H1 (cell line): Measurements from ENCODE around the gene ME3. TPM values are rescaled to one million over a fixed set of nuclear protein-coding genes. Genes with fewer than 3 reads are reported as not detected.

Experiments
- CTCF ChIA-PET: fragments of 300-600 bp; sonication (Branson Sonifier 250); formaldehyde crosslinking; loops from one replicate; lab custom pipeline; 2021; ENCODE audit not compliant: partially characterized antibody; lab: Charles Lee
- POLR2A ChIA-PET: fragments of 300-600 bp; sonication (Branson Sonifier 250); formaldehyde crosslinking; loops from one replicate; lab custom pipeline; 2021; ENCODE audit warnings: inconsistent platforms; ENCODE audit not compliant: partially characterized antibody; lab: Charles Lee
- DNase-seq, 2 experiments: peaks; one replicate each; pipeline versions ENCODE4 v3.0.0 to v3.0.0-alpha.2; 2010 to 2022; ENCODE audit warnings: low spot score in 2 of 2, low read depth in 1 of 2, mixed read lengths in 1 of 2
- FAIRE-seq: peaks from 2 replicates; lab custom pipeline; 2011; peaks lifted over from hg19 to GRCh38; lab: Jason Lieb, UNC
- H2AFZ ChIP-seq: 2 replicates; pipeline ENCODE4 v1.8.1; 2012; ENCODE audit warnings: low read length, inconsistent platforms
- H2AK5ac ChIP-seq: 2 replicates; pipeline ENCODE4 v1.6.1; 2013; ENCODE audit warnings: low read depth, low read length
- H2BK120ac ChIP-seq: replicated peaks from 2 replicates; pipeline ENCODE3; 2013; ENCODE audit warnings: low read depth, low read length, inconsistent platforms
- H2BK12ac ChIP-seq: 2 replicates; pipeline ENCODE4 v1.6.1; 2013; ENCODE audit warnings: low read depth, low read length
- H2BK15ac ChIP-seq: 2 replicates; pipeline ENCODE4 v1.6.1; 2013; ENCODE audit warnings: low read length
- H2BK20ac ChIP-seq: 2 replicates; pipeline ENCODE4 v1.6.1; 2013; ENCODE audit warnings: low read length
- H2BK5ac ChIP-seq: 2 replicates; pipeline ENCODE4 v1.6.1; 2013; ENCODE audit warnings: low read depth, low read length
- H3K14ac ChIP-seq: 2 replicates; pipeline ENCODE4 v1.6.1; 2013; ENCODE audit warnings: inconsistent platforms; ENCODE audit not compliant: insufficient read length
- H3K18ac ChIP-seq: 2 replicates; pipeline ENCODE4 v1.6.1; 2013; ENCODE audit warnings: low read length; ENCODE audit errors: extremely low read depth
- H3K23ac ChIP-seq: 2 replicates; pipeline ENCODE4 v1.6.1; 2013; ENCODE audit warnings: inconsistent platforms; ENCODE audit not compliant: insufficient read length
- H3K23me2 ChIP-seq: 2 replicates; pipeline ENCODE4 v1.6.1; 2013; ENCODE audit warnings: low read depth, low read length
- H3K27ac ChIP-seq: 2 replicates; pipeline ENCODE4 v1.6.1; 2011; ENCODE audit warnings: low read depth, low read length, inconsistent platforms
- H3K27me3 ChIP-seq, 4 experiments: replicated peaks in 1 of 4; 1 replicate in 1 of 4; 2 replicates in 3 of 4; pipeline versions ENCODE4 v1.6.1 to v1.8.1; 2011 to 2013; ENCODE audit warnings: low read length in 3 of 4, mild to moderate bottlenecking in 3 of 4, inconsistent platforms in 2 of 4, mixed read lengths in 2 of 4, moderate library complexity in 1 of 4; ENCODE audit not compliant: control insufficient read depth in 3 of 4, insufficient read depth in 3 of 4; ENCODE audit errors: extremely low read depth in 1 of 4
- H3K36me3 ChIP-seq, 4 experiments: 2 replicates each; pipeline versions ENCODE4 v1.6.1 to v1.8.1; 2011 to 2013; ENCODE audit warnings: mild to moderate bottlenecking in 4 of 4, low read length in 3 of 4, moderate library complexity in 2 of 4, control low read depth in 1 of 4, inconsistent platforms in 1 of 4; ENCODE audit not compliant: insufficient read depth in 4 of 4, control insufficient read depth in 2 of 4
- H3K4ac ChIP-seq: replicated peaks from 2 replicates; pipeline ENCODE3; 2013; ENCODE audit warnings: low read length, low read depth, mixed read lengths, inconsistent platforms; ENCODE audit not compliant: insufficient read length
- H3K4me1 ChIP-seq, 4 experiments: replicated peaks in 1 of 4; 1 replicate in 1 of 4; 2 replicates in 3 of 4; pipeline versions ENCODE4 v1.6.1 to v1.8.1; 2011 to 2013; ENCODE audit warnings: low read length in 3 of 4, inconsistent platforms in 2 of 4, mixed read lengths in 1 of 4; ENCODE audit not compliant: insufficient read depth in 4 of 4, control insufficient read depth in 3 of 4
- H3K4me2 ChIP-seq, 2 experiments: 2 replicates each; pipeline versions ENCODE4 v1.6.1 to v1.8.1; 2011 to 2013; ENCODE audit warnings: low read depth in 2 of 2, low read length in 2 of 2, control low read depth in 1 of 2, inconsistent platforms in 1 of 2, mild to moderate bottlenecking in 1 of 2; ENCODE audit not compliant: insufficient read depth in 1 of 2
- H3K4me3 ChIP-seq, 4 experiments: fragments of 200-600, 300-600 bp in 1 of 4; sonication (generic), shearing (Covaris generic), sonication (Bioruptor Twin) in 1 of 4; 2 replicates each; pipeline versions ENCODE4 v1.5.1 to v1.8.1; 2011 to 2016; ENCODE audit warnings: low read length in 4 of 4, low read depth in 3 of 4, control low read depth in 2 of 4, inconsistent platforms in 2 of 4, mild to moderate bottlenecking in 2 of 4, mixed read lengths in 1 of 4, moderate library complexity in 1 of 4; ENCODE audit not compliant: insufficient read depth in 2 of 4; ENCODE audit errors: extremely low read depth in 1 of 4
- H3K56ac ChIP-seq: replicated peaks from 2 replicates; pipeline ENCODE3; 2013; ENCODE audit warnings: low read depth, mild to moderate bottlenecking, mixed read lengths, low read length, inconsistent platforms; ENCODE audit not compliant: insufficient read length
- H3K79me1 ChIP-seq: 2 replicates; pipeline ENCODE4 v1.6.1; 2013; ENCODE audit warnings: low read depth, low read length, control low read depth
- H3K79me2 ChIP-seq, 2 experiments: 2 replicates each; pipeline versions ENCODE4 v1.6.1 to v1.8.1; 2012 to 2013; ENCODE audit warnings: low read length in 2 of 2, mild to moderate bottlenecking in 2 of 2, inconsistent platforms in 1 of 2; ENCODE audit not compliant: insufficient read depth in 2 of 2, control insufficient read depth in 1 of 2
- H3K9ac ChIP-seq, 4 experiments: replicated peaks in 1 of 4; 1 replicate in 1 of 4; 2 replicates in 3 of 4; pipeline versions ENCODE4 v1.6.1 to v1.8.1; 2011 to 2013; ENCODE audit warnings: low read depth in 3 of 4, low read length in 3 of 4, control low read depth in 2 of 4, mild to moderate bottlenecking in 2 of 4, moderate library complexity in 2 of 4, inconsistent platforms in 1 of 4; ENCODE audit errors: extremely low read depth in 1 of 4
- H3K9me3 ChIP-seq, 2 experiments: 2 replicates each; pipeline versions ENCODE4 v1.6.1 to v1.8.1; 2012 to 2013; ENCODE audit warnings: mild to moderate bottlenecking in 2 of 2, moderate library complexity in 2 of 2, control low read depth in 1 of 2, inconsistent platforms in 1 of 2, low read depth in 1 of 2, low read length in 1 of 2, mixed read lengths in 1 of 2; ENCODE audit not compliant: insufficient read depth in 2 of 2
- H4K20me1 ChIP-seq, 2 experiments: replicated peaks in 1 of 2; 2 replicates each; pipeline versions ENCODE3 to v1.8.1; 2011 to 2013; ENCODE audit warnings: inconsistent platforms in 2 of 2, low read length in 2 of 2, mild to moderate bottlenecking in 1 of 2; ENCODE audit not compliant: insufficient read depth in 2 of 2, control insufficient read depth in 1 of 2
- H4K5ac ChIP-seq: 2 replicates; pipeline ENCODE4 v1.6.1; 2013; ENCODE audit warnings: low read length, low read depth, mixed read lengths, inconsistent platforms; ENCODE audit not compliant: insufficient read length
- H4K8ac ChIP-seq: 2 replicates; pipeline ENCODE4 v1.8.0; 2013; ENCODE audit warnings: mild to moderate bottlenecking, moderate library complexity, low read length, inconsistent platforms; ENCODE audit not compliant: insufficient read depth; ENCODE audit errors: extremely low read depth
- H4K91ac ChIP-seq: replicated peaks from 2 replicates; pipeline ENCODE3; 2013; ENCODE audit warnings: low read length, mixed read lengths, inconsistent platforms; ENCODE audit not compliant: insufficient read length
- HDAC6 ChIP-seq: IDR thresholded peaks from one replicate; pipeline ENCODE4 v1.7.1; 2012; ENCODE audit warnings: low read depth, mild to moderate bottlenecking, inconsistent platforms, low read length, moderate library complexity
- JUND ChIP-seq: IDR thresholded peaks from 2 replicates; pipeline ENCODE4 v1.6.1; 2011; ENCODE audit warnings: mild to moderate bottlenecking, improper control_type of control experiment, low read length
- NRF1 ChIP-seq: IDR thresholded peaks from 2 replicates; pipeline ENCODE4 v1.6.1; 2011; ENCODE audit warnings: mild to moderate bottlenecking, low read depth, low read length, improper control_type of control experiment
- POLR2A ChIP-seq, 2 experiments: IDR thresholded peaks; 1 replicate in 1 of 2; 2 replicates in 1 of 2; pipeline ENCODE4 v1.6.1; 2011; ENCODE audit warnings: low read depth in 2 of 2, low read length in 2 of 2, mild to moderate bottlenecking in 2 of 2; ENCODE audit errors: control extremely low read depth in 1 of 2
- RAD21 ChIP-seq, 2 experiments: IDR thresholded peaks in 1 of 2; conservative IDR thresholded peaks in 1 of 2; 2 replicates each; pipeline ENCODE4 v1.6.1; 2011; ENCODE audit warnings: low read depth in 2 of 2, low read length in 2 of 2, improper control_type of control experiment in 1 of 2, inconsistent platforms in 1 of 2, mild to moderate bottlenecking in 1 of 2, moderate library complexity in 1 of 2
- RNF2 ChIP-seq: fragments of 200-900, 300-1000 bp; sonication (generic); IDR thresholded peaks from 2 replicates; pipeline ENCODE4 v1.7.1; 2016; ENCODE audit warnings: borderline replicate concordance, low read depth, mild to moderate bottlenecking, antibody characterized with exemption, low read length; ENCODE audit not compliant: poor library complexity, severe bottlenecking; ENCODE audit errors: missing control alignments
- SP1 ChIP-seq: IDR thresholded peaks from 2 replicates; pipeline ENCODE4 v1.6.1; 2011; ENCODE audit warnings: low read depth, low read length
- polyA plus RNA-seq, 7 experiments: library from polyadenylated mRNA; depleted of rRNA in 3 of 7; stranded (reverse) in 5 of 7; unstranded in 2 of 7; fragments of >200 nt in 5 of 7; fragments of 200-250 nt in 2 of 7; gene quantifications; 1 replicate in 5 of 7; 2 replicates in 1 of 7; 4 replicates in 1 of 7; pipeline versions ENCODE4 v1.2.1 to v1.2.3, GENCODE V29; 2011 to 2013; ENCODE audit warnings: missing spikeins in 2 of 7, mixed read lengths in 2 of 7
- total RNA-seq: library from RNA; stranded (reverse); fragmentation: NEBNext Ultra II Directional; extraction: Animal tissue kit (Norgen Biotek cat#: 25700); gene quantifications from 2 replicates; pipeline ENCODE4 v1.2.1, GENCODE V29; 2021
- TF ChIP-seq, protein P1 (sequence below), 3 experiments: IDR thresholded peaks; 1 replicate in 2 of 3; 2 replicates in 1 of 3; pipeline versions ENCODE4 v1.5.1 to v1.6.1; 2011; ENCODE audit warnings: low read length in 3 of 3, mild to moderate bottlenecking in 3 of 3, inconsistent platforms in 2 of 3, low read depth in 1 of 3, moderate library complexity in 1 of 3; ENCODE audit not compliant: insufficient read depth in 1 of 3; ENCODE audit errors: control extremely low read depth in 1 of 3

ME3 gene
- total and polyA plus RNA-seq, 2 of the 8 experiments (the other 6 are each of a cell fraction or from before 2014, with no cell fraction given) = 1.5 to 2.8 TPM

DNA sequence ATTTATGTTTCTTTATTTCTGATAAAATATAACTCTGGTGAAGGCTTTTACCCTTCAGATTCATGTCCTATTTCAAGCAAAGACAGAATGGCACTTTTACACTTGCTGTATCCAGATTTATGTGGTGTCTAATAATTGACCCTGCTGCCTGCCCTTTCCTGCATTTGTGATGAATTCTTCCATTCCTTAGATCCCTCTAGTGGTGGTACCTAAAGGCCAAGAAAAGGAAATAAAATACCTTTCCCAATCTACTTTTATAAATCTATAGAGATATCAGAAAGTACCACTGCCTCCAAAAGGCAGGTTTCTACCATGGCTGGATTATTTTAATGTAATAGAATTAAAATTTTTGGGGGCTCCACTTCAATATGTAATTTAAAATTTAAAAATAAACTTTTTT, 263.6 kb downstream of the ME3 start:
- Histone ChIP-seq H2BK12ac (no peak overlapping the region), H3K9me3 (no peaks in the 10 kb centered on the region), H3K27me3 (no peaks in the 10 kb centered on the region), H3K27ac (no peak overlapping the region), H2AFZ (no peak overlapping the region), H3K79me2 (no peaks in the 10 kb centered on the region), H4K5ac (no peak overlapping the region), H2BK5ac (no peak overlapping the region), H3K79me1 (no peaks in the 10 kb centered on the region), H3K4ac (no peak overlapping the region), H3K36me3 (no peaks in the 10 kb centered on the region), H4K8ac (no peak overlapping the region), H3K9ac (no peak overlapping the region), H3K4me3 (no peak overlapping the region), H3K23ac (no peak overlapping the region), H2BK15ac (no peak overlapping the region), H2BK20ac (no peak overlapping the region), H4K91ac (no peak overlapping the region), H3K18ac (no peak overlapping the region), H3K14ac (no peak overlapping the region), H3K4me2 (no peak overlapping the region), H3K4me1 (no peaks in the 10 kb centered on the region), H2BK120ac (no peak overlapping the region), H2AK5ac (no peak overlapping the region), H4K20me1 (no peaks in the 10 kb centered on the region), H3K56ac (no peak overlapping the region), H3K23me2 (no peaks in the 10 kb centered on the region)
- TF ChIP-seq SP1 (no peak), HDAC6 (no peak), NRF1 (no peak), RNF2 (no peak), RAD21 (IDR thresholded peaks at IDR 0.05 in 1 of 2, conservative IDR thresholded peaks at IDR 0.05 in 1 of 2; ENCODE audit: low read depth in 2 of 2, low read length in 2 of 2) (peak in 1 of 2 experiments; percentile 16; a peak in 1 of 4 replicates), POLR2A (IDR thresholded peaks at IDR 0.05; ENCODE audit: control extremely low read depth in 1 of 2, low read depth in 2 of 2, low read length in 2 of 2) (no peak), JUND (no peak)
- TF ChIP-seq, protein P1, sequence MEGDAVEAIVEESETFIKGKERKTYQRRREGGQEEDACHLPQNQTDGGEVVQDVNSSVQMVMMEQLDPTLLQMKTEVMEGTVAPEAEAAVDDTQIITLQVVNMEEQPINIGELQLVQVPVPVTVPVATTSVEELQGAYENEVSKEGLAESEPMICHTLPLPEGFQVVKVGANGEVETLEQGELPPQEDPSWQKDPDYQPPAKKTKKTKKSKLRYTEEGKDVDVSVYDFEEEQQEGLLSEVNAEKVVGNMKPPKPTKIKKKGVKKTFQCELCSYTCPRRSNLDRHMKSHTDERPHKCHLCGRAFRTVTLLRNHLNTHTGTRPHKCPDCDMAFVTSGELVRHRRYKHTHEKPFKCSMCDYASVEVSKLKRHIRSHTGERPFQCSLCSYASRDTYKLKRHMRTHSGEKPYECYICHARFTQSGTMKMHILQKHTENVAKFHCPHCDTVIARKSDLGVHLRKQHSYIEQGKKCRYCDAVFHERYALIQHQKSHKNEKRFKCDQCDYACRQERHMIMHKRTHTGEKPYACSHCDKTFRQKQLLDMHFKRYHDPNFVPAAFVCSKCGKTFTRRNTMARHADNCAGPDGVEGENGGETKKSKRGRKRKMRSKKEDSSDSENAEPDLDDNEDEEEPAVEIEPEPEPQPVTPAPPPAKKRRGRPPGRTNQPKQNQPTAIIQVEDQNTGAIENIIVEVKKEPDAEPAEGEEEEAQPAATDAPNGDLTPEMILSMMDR (IDR thresholded peaks at IDR 0.05; ENCODE audit: control extremely low read depth in 1 of 3, insufficient read depth in 1 of 3, low read depth in 1 of 3, low read length in 3 of 3) = peak in 1 of 3 experiments; percentile 21; a peak in 1 of 4 replicates
- POLR2A ChIA-PET = no interaction called here
- no peak for DNase-seq
- FAIRE-seq = no peak
- CTCF ChIA-PET = interaction anchor here (1.5 to 2.9 kb wide), 3 partner anchors 11 to 63 kb away, joined by 3 to 12 read pairs (median 5); no protein-coding TSS in a partner anchor
